Measurements from ENCODE around the gene SHC3. TPM values are rescaled to one million over a fixed set of nuclear protein-coding genes. Genes with fewer than 3 reads are reported as not detected.

Gene SHC3
- total RNA-seq, 4 donors from 2014 or later, result 2.3 to 4.9 (median 4.8) TPM

- H3K27ac ChIP-seq, result no peak overlapping the region
- H3K4me1 ChIP-seq, result no peaks in the 10 kb centered on the region
- H3K36me3 ChIP-seq, result no peaks in the 10 kb centered on the region
- TF ChIP-seq POLR2A (IDR thresholded peaks at IDR 0.05), result no peak
- TF ChIP-seq EP300 (IDR thresholded peaks at IDR 0.05), result no peak
- TF ChIP-seq POLR2AphosphoS5 (IDR thresholded peaks at IDR 0.05), result no peak
- no peak for TF ChIP-seq CTCF (IDR thresholded peaks at IDR 0.05)
- no peaks in the 10 kb centered on the region for H3K27me3 ChIP-seq
- H3K9me3 ChIP-seq, result peaks cover 0 to 8% (median 0%) of the 10 kb centered on the region in 3 donors
- H3K4me3 ChIP-seq, result no peak overlapping the region
- WGBS, 2 donors (ENCODE audit: low coverage in 1 of 2), result 73 to 82% methylated on average over 5 to 6 of the region's 8 CpGs
- ATAC-seq, result no peak
These were observed 208.8 kb downstream of the SHC3 start for GRCh38 chr9:88969646-88970373.

DNA sequence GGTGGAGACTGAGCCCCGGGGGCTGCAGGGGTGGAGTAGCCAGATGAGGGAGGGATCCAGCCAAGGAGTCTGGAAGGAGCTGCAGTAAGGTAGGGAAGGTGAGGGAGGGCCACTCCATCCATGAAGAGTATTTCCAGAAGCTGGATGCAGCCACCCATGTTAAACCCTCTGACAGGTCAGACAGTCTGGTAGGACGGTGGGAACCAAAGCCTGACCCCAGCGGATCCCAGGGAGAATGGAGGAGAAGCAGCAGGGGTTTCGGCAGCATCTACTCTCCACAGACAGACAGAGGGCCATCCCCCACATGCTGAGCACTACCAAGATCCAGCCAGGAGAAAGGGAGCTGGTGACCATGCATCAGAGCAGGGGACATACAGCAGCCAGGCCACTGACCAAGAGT, 209.8 kb downstream of the SHC3 start:
- Histone ChIP-seq H3K4me3 (no peak overlapping the region), H3K36me3 (no peaks in the 10 kb centered on the region), H3K9me3 (peaks cover 0 to 8% (median 0%) of the 10 kb centered on the region in 3 donors), H3K4me1 (no peaks in the 10 kb centered on the region), H3K27ac (no peak overlapping the region), H3K27me3 (no peaks in the 10 kb centered on the region)
- 65 to 85% methylated on average over 2 to 3 of the region's 4 CpGs for WGBS, 2 donors (ENCODE audit: low coverage in 1 of 2)
- TF ChIP-seq EP300 (IDR thresholded peaks at IDR 0.05) (no peak), POLR2AphosphoS5 (IDR thresholded peaks at IDR 0.05) (no peak), CTCF (IDR thresholded peaks at IDR 0.05) (no peak), POLR2A (IDR thresholded peaks at IDR 0.05) (no peak)
- ATAC-seq, result no peak

GRCh38 chr9:88966894-88967676, 211.5 kb downstream of the SHC3 start:
- no peak for TF ChIP-seq CTCF (IDR thresholded peaks at IDR 0.05)
- TF ChIP-seq EP300 (IDR thresholded peaks at IDR 0.05), result no peak
- TF ChIP-seq POLR2AphosphoS5 (IDR thresholded peaks at IDR 0.05), result no peak
- no peak for TF ChIP-seq POLR2A (IDR thresholded peaks at IDR 0.05)
- no peaks in the 10 kb centered on the region for H3K4me1 ChIP-seq
- WGBS, 2 donors (ENCODE audit: low coverage in 1 of 2), result 77 to 100% methylated on average over 4 to 5 of the region's 10 CpGs
- H3K9me3 ChIP-seq, result no peaks in the 10 kb centered on the region
- no peak overlapping the region for H3K4me3 ChIP-seq
- no peaks in the 10 kb centered on the region for H3K27me3 ChIP-seq
- no peak overlapping the region for H3K27ac ChIP-seq
- H3K36me3 ChIP-seq, result no peaks in the 10 kb centered on the region
- ATAC-seq, result no peak

DNA sequence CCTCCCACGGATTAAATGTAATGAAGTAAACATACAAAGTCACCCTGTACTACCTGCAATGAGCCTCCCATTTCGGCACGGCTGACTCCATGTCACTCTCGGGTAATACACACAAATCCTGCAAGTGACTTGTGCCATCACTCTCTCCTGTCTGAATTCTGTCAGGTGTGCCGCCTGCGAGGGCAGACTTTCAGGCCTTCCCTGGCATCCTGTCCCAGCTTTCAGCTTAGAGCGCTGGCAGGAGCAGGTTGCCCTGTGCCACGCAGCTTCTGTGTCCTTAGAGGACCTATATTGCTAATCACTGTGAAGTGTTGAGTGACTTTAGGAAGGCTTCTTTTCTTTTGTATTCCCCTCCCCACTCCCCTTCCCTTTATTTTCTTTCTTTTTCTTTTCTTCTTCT, 213.1 kb downstream of the SHC3 start:
- TF ChIP-seq POLR2A (IDR thresholded peaks at IDR 0.05), result no peak
- TF ChIP-seq POLR2AphosphoS5 (IDR thresholded peaks at IDR 0.05), result no peak
- TF ChIP-seq EP300 (IDR thresholded peaks at IDR 0.05), result no peak
- TF ChIP-seq CTCF (IDR thresholded peaks at IDR 0.05), result no peak
- Histone ChIP-seq H3K4me3 (no peak overlapping the region), H3K4me1 (no peaks in the 10 kb centered on the region), H3K36me3 (no peaks in the 10 kb centered on the region), H3K27ac (no peak overlapping the region), H3K27me3 (no peaks in the 10 kb centered on the region), H3K9me3 (no peaks in the 10 kb centered on the region)
- ATAC-seq, result no peak
- WGBS, 2 donors (ENCODE audit: low coverage in 1 of 2), result 84% methylated on average over 5 to 8 of the region's 8 CpGs

Measured in gastroesophageal sphincter (tissue), 4 donors.